HG03378 (cell line): ENCODE measurements around the gene KCTD17.

Source experiments
- ATAC-seq: cut with Tn5 transposase; IDR thresholded peaks from one replicate; pipeline ENCODE4 v1.9.1; 2021; ENCODE audit warnings: mild to moderate bottlenecking, moderate library complexity; ENCODE audit not compliant: unreplicated experiment

Gene KCTD17

DNA sequence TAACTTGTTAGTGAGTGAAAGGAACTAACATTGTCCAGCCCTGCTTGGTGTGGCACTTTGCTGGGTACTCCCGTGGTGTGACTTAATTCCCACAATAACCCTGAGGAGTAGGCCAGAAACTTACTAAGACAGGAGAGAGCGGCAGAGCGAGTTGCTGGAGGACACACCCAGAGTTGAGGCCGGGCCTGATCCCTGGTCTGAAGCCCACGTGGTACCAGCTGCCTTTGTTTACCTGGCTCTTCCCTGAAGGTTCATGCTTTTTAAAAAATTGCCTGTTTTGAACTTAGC, 31.4 kb upstream of the KCTD17 start:
- no peak for ATAC-seq

DNA sequence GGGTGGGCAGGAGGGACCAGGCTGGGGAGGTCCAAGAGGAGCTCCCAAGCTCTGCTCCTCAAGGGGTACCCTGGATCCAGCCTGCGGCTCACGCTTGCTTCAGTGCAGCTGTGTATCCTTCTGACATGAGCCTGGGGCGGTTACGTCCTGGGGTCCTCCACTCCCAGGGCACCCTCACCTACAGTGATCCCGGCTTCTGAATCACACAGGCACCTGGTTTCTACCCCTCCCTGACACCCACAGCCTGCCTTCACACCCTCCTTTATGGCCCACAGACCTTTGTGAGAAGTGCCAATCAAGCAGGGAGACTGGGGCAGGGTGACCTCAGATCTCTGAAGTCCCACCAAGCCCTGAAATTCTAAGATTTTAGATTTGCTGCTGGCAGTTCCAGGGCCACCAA, 30.5 kb upstream of the KCTD17 start:
- ATAC-seq: no peak

GRCh38 chr22:37021710-37022482, 29.6 kb upstream of the KCTD17 start:
- no peak for ATAC-seq

- ATAC-seq: no peak
Measured at GRCh38 chr22:37022483-37023337, 28.8 kb upstream of the KCTD17 start.

- ATAC-seq: no peak
Measured at GRCh38 chr22:37023743-37024338, 27.7 kb upstream of the KCTD17 start.

GRCh38 chr22:37024339-37025157, 27.0 kb upstream of the KCTD17 start:
- no peak for ATAC-seq

GRCh38 chr22:37025500-37026070, 26.0 kb upstream of the KCTD17 start:
- no peak for ATAC-seq

- ATAC-seq: no peak
Measured at GRCh38 chr22:37026325-37026724, 25.2 kb upstream of the KCTD17 start.

- no peak for ATAC-seq
Measured at GRCh38 chr22:37027556-37027955, 24.0 kb upstream of the KCTD17 start.

- ATAC-seq: no peak
Measured at GRCh38 chr22:37028692-37029674, 22.6 kb upstream of the KCTD17 start.

- no peak for ATAC-seq
Measured at GRCh38 chr22:37030560-37031281, 20.8 kb upstream of the KCTD17 start.

DNA sequence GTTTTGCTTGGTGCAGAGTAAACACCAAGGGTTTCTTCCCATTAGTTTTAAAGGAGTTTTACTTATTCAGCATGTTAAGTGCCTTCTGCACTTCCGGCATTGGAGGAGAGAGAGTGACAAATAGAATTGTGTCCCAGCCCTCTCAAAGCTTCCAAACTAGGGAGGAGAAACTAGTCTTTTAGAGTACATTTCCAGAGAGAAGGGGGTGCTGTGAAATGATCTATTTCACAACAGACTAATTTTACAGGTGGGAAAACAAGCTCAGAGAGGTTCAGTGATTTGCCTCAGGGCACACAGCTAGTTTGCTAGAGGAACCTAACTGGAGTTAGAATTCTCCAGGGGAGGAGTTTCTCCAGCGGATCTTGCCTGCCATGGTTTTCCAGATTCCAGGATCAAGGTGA, 19.4 kb upstream of the KCTD17 start:
- no peak for ATAC-seq

DNA sequence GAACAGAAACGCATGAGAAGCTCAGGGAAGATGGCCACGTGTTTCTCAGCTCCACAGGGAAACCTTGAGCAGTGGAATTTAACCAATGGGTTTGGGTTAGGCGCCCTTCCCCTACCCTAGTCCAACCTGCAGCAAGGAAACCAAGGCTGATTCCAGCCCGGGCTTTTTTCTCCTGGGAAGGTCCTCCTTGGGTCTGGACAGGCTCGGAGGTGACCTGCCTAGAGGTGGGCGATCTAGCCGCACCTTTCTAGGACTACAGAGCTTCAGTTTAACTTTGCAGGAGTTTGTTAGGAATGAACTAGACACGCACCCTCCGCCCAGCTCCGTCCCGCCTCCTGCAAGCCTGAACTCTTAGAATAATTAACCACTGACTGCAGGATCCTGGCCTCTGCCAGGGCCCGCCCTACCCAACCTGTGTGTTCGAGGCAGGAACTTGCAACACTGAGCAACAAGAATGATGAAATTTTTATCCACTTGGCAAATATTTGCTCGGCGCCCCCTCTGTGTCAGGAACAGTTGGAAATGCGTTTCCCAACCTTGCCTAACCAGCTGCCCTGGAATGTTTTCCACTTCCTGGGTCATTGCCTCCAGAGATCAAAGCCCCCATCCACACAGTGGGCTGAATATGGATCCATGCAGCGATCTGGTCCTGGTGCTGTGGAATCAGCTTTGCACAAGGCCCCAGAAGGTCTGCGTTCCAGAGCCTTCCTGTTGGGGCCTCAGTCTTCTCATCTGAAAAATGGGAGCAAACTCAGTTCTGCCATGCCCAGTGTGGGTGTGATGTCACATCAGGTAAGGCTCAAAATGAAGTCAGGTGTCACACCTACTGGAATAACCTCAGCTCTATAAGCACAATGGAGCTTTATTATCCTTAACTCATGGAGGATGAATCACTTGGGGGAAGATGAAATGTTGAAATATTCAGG, 18.7 kb upstream of the KCTD17 start:
- ATAC-seq: no peak

DNA sequence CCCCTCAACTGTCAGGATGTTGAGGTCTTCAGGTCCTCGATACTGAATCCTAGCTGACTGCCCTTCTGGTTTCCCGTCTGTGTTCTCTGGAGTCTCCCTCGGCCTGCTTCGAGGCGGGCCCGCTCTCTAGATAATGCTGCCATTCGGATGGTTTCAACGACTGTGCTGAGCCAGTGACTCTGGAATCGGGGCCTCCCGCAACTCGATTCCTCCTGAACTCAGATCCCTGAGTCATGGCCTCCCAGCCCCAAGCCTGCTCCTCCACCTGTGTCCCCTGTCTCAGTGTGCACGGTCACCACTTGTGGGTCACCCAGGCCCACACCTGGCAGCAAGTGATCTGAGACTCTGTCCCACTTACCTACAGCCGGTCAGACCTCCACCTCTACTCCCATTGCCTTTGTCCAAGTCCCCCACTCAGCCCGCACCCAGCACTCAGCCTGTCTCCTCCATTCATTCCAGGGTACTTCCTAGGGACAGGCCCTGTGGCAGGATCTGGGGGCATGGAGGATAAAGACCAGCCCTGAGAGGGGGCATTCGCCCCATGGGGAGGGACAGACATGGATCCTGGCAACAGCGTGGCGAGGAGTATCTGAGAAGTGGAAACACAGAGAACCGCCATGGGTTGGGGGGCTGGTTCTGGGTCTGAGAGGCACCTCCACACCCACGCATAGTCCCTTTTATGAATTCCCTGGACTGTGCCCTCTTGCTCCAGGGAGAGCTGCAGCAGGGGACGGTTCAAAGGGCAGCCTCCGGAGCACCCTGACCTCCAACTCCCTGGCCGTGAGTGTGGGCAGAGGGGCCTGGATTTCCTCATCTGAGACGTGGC, 17.7 kb upstream of the KCTD17 start:
- ATAC-seq: no peak

DNA sequence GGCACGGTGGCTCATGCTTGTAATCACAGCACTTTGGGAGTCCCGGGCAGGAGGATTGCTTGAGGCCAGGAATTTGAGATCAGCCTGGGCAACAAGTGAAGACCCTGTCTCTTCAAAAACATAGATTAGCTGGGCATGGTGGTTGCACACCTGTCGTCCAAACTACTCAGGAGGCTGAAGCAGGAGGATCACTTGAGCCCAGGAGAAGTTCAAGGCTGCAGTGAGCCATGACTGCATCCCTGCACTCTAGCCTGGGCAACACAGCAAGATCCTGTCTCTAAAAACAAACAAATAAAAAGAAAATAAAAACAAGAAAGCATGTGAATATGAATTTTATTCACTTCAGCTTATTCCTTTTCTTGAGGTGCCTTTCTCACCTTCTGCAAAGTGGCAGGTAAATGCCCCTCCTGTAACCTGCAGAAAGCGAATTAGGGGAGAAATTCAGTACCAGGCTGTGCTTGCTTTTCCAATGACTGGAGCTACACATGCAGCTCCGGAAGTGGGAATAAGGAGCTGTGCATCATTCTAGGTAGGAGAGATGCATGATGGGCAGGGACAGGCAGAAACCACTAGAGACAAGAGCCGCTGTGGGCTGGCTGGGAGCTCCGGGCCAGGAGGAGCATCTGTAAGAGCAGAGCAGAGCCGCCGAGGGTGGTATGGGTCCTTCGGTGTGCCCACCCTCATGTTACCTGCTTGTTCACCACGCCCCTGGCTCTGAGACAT, 14.7 kb upstream of the KCTD17 start:
- ATAC-seq: no peak

DNA sequence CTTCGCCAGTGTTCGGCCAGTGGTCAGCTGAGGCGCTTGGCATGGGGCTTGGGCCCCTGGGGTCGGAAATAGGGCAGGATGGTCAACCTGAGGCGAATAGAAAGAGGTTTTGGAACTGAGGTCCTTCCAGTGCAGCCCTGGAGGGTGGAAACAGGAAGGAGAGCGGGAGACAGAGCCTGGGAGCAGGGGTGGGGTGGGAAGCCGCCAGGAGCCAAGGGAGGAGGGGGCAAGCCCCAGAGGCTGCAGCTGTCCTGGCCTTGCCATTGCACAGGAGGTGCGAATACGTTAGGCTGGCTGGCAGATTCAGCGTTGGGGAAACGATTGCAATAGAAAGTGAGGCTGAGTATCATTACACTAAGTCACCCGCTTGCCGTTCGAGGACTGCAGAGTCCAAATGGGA, 13.9 kb upstream of the KCTD17 start:
- ATAC-seq: no peak
